Epithelial cell of proximal tubule (primary cell): Measurements from ENCODE around the gene BRD1. TPM values are rescaled to one million over a fixed set of nuclear protein-coding genes. Genes with fewer than 3 reads are reported as not detected.
A peak's percentile ranks its signal among the peaks of the same experiment; 100 is the strongest.

Experiments used
- DNase-seq: peaks from one replicate; pipeline ENCODE4 v3.0.0-alpha.2; 2011; ENCODE audit warnings: low read depth
- H3K4me3 ChIP-seq: 2 replicates; pipeline ENCODE4 v1.5.1; 2011; ENCODE audit warnings: low read depth, mild to moderate bottlenecking, low read length
- CTCF ChIP-seq: conservative IDR thresholded peaks from 2 replicates; pipeline ENCODE4 v1.5.1; 2012; ENCODE audit warnings: low read depth, mild to moderate bottlenecking, low read length
- total RNA-seq: library from RNA; depleted of rRNA; stranded (reverse); fragments of >200 nt; gene quantifications from 2 replicates; pipeline ENCODE4 v1.2.3, GENCODE V29; 2015

BRD1 gene
- total RNA-seq, 1 donor from 2014 or later: 41.8 TPM

DNA sequence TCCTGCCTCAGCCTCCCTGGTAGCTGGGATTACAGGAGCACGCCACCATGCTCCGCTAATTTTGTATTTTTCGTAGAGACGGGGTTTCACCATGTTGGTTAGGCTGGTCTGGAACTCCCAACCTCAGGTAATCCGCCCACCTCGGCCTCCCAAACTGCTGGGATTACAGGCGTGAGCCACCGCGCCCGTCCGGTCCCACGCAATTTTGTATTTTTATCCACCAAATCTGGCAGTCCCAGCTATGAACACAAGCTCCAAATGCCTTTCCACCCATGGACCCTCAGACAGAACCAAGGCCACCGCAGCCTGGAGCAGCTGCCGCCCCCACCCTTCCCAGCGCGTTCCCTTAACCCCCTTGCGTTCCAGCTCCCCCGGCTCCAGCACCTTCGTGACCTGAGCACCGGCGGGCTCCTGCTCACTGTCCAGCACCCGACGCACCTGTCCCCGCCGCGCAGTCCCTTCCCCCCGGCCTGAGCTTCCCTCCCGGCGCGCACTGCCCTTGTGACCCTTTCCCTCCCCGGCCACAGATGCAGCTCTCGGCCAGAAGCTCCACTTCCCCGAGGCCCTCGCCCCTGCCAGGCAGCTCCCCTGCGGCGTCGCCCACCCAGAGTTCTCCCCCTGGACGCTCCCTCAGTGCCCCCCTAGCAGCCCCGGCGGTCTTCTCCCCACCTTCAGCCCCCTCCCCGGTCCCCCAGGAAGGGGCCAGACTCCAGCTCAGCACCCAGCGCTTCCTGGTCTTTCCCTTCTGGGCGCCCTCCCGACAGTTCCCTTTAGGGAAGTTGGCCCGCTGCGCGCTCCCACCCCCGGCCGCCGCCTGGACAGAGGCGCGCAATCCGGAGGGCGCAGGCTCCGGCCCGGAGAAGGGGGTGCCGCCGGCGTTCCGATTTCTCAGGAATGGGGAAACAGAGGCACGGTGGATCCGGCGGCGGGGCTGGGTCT lies 20.3 kb upstream of the BRD1 start:
- DNase-seq: no peak
- H3K4me3 ChIP-seq: peak overlapping the region; percentile 45
- TF ChIP-seq CTCF: no peak

DNA sequence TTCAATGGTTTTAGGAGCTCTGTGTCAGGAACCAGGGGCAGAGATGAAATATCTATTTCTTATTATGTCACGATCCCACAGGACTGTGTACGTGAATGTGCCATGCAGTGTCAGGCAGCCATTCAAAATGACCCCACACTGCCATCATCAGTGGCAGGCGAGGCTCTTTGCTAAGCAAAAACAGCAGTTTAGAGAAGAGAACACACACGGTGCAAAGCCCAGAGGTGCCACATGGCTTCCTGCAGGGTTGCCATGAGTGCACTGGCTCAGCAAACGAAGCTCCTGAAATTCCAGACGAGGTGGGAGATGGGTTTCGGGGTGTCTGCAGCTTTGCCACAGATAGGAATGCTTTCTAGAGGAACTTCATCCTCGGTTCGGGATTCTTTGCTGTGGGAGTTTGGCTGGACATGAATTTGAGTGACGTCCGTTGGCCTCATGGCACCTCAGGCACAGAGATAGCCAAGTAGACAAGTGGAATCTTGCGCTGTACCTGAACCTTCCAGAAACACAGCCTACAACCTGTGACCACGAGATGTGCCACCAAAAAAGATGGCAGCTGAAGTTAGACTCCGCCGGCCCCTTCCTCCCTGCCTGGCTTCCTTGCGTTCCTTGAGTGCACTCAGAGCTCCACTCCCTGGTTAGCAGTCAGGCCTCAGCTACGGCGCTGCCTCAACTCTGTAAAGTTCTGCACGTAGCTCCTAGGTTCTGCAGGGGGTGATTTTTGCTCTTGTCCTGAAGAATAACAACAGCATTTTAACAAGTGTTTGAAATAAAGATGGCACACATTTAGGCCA lies 18.2 kb upstream of the BRD1 start:
- no peak overlapping the region for H3K4me3 ChIP-seq
- TF ChIP-seq CTCF: no peak
- DNase-seq: no peak

DNA sequence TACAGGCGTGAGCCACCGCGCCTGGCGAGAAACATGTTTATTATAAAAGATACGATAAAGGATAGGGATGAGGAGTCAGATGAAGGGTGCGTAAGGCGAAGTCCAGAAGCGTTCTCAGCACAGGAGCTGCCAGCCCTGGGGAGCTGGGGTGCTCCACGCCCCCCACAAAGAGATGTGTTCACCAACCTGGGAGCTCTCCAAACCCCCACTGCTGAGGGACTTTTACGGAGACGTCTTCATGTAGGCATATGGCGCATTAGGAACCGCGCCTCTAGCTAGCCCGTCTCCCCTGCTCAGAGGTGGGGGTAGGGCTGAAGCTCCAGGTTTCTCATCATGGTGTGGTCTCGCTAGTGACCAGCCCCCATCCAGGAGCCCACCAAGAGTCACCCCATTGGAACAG lies 17.6 kb upstream of the BRD1 start:
- TF ChIP-seq CTCF: no peak
- DNase-seq: no peak

DNA sequence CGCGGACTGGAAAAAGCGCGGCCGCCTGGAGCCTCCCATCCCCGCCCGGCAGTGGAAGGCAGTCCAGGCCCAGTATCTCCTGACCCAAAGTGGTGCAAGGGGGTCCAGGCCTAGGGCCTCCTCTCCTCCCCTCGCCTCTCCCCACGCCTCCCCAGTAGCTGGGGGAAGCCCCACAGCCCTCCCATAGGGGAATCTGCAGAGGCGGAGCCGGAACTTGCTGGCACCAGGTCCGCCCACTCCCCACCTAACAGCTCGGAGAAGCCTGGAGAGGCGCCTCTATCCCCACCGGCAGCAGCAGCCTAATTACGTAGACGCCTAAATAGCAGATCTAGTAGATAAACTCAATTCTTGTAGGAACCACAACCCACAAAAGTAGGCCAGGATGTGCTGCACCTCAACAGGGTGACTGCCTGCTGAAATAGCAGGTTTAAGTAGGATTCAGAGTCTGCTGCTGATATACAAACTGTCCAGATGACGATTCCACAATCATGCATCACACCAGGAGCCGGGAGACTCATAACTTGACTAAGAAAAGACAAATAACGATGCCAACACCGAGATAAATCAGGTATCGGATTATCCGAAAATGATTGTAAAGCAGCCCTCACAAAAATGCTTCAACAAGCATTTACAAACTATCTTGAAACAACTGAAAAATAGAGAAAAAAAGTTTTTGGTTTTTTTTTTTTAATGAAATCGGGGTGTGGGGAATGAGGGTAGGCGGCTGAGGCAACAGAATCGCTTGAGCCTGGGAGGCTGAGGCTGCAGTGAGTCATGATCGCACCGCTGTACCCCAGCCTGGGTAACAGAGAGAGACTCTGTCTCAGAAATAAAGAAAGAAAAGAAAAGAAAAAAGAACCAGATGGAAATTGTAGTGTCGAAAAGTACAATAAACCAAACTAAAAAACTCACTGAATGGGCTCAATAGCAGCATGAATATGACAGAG lies 11.4 kb upstream of the BRD1 start:
- DNase-seq: no peak
- no peak for TF ChIP-seq CTCF
- H3K4me3 ChIP-seq: no peak overlapping the region

More for the DNA sequence above, 17.6 kb upstream of the BRD1 start:
- H3K4me3 ChIP-seq: no peak overlapping the region

DNA sequence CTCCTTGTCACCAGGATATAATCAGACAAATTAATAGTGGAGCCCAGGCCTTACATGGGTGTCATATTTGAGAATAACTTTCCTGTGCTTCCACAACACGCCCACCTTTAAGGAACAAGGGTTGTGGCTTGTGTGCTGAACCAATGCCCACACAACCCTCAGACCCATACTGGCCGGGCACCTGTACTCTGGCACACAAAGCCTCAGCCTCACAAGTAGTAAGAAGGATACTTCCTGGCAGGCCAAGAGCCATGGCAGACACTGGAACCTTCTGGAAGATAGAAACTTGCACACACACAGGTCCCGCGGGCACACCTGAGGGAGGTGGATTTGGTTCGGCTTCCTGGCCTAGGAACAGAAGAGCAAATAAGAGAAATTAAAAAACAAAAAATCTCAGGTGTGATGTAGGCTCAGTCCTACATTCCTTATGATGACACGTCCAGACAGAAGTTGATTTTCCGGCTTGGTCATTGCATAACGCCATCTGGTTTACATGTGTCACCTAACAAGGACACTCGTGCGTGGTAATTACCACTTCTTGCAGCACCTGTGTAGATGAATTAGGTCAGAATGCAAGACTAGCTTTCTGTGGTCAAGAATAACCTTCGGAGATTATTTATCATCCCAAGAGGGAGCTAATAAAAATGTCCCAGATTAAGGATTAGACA lies 5.8 kb upstream of the BRD1 start:
- H3K4me3 ChIP-seq: no peak overlapping the region
- no peak for DNase-seq
- TF ChIP-seq CTCF: no peak
